ENCODE results near the gene TWNK.

DNA sequence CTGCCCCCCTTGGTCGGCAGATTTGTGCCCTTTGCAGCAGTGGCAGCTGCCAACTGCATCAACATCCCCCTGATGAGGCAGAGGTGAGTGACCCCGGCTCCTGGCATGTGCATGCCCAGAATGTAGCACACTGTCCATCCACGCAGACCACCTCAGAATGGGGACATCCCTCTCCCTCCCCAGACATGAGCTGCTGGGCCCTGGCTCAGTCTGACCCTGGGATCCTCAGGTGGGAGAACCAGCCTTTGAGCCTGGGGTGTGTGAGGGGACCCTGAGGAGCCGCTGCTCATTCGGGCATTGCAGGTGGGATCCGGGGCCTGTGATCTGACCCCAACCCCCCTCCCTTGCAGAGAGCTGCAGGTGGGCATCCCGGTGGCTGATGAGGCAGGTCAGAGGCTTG lies 49.4 kb downstream of the TWNK start:
- TF ChIP-seq, protein P1, sequence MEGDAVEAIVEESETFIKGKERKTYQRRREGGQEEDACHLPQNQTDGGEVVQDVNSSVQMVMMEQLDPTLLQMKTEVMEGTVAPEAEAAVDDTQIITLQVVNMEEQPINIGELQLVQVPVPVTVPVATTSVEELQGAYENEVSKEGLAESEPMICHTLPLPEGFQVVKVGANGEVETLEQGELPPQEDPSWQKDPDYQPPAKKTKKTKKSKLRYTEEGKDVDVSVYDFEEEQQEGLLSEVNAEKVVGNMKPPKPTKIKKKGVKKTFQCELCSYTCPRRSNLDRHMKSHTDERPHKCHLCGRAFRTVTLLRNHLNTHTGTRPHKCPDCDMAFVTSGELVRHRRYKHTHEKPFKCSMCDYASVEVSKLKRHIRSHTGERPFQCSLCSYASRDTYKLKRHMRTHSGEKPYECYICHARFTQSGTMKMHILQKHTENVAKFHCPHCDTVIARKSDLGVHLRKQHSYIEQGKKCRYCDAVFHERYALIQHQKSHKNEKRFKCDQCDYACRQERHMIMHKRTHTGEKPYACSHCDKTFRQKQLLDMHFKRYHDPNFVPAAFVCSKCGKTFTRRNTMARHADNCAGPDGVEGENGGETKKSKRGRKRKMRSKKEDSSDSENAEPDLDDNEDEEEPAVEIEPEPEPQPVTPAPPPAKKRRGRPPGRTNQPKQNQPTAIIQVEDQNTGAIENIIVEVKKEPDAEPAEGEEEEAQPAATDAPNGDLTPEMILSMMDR (IDR thresholded peaks at IDR 0.05; ENCODE audit: insufficient read depth, low read length), result no peak
- no peak for TF ChIP-seq SPI1 (IDR thresholded peaks at IDR 0.05; ENCODE audit: borderline replicate concordance, low read depth)
- no peak for TF ChIP-seq POLR2AphosphoS5 (IDR thresholded peaks at IDR 0.05; ENCODE audit: low read depth)
- no peak for TF ChIP-seq GABPA (IDR thresholded peaks at IDR 0.05; ENCODE audit: low read depth)

Measured in HL-60 (cell line).